Fibroblast of skin of left quadriceps (primary cell): Measurements from ENCODE around the gene NRXN3.

ENCODE experiments used
- DNase-seq, 2 experiments: peaks; one replicate each; pipeline ENCODE4 v3.0.0-alpha.2; 2013; ENCODE audit warnings: low read depth in 2 of 2

NRXN3 gene

DNA sequence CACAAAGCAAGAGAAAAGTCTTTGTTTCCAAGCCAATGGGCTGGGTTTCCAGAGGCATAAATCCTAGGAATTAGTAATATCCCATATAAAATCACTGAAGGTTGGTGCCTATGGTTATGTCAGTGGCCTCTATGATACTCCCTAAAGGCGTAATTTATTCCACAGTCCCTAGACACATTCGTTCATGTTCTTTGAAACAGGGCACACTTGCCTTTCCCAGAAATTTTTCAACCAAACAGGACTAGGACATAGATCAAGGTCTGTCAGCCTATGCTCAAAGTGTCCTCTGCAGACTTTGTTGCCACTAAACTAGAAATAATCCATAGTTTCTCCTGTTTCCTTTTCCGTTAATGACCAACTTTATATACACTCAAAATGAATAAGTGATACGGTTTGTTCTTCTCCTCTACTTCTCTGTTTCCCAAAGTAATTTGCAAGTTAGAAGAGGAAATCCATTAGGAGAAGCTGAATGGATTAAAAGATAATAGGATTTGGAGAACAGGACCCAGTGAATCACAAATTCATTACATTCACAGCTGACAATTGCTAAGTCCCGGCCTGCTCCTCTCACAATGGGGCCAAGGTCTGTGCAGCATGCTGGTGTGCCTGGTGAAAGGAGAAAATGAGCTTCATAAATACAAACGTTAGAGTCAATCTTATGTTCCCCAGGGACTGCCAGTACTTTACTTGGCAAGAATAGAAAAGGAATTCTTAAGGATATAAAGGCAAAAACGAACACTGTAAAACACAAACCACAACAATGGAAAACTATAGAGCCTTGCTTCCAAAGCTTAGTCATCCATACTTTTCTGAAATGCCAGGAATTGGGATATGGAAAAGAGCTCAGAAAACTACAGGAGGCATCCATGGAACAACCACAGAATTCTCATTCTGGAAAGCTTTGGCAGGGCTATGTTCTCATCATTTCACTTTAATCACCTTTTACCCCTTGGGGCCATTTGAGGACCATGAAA lies 966.2 kb downstream of the NRXN3 start:
- peak; percentile 16 to 17 for DNase-seq

DNA sequence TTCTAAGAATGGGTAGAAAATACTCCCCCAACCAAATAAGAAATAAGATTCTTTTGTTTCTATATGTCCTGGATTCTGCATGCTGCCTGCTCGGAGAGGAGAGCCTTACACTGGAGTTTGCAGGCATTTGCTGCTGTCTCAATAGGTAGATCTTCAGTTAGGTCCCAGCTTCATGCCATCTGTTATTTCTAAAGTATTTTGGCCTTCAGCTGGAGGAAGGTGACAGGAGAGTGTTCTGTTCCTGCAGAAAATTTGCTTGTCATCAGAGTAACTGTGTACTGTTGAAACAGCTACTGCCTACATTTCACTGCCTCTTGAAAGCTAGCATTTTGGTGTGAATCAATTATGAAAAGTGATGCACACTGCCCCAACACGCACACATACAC lies 966.9 kb downstream of the NRXN3 start:
- DNase-seq = no peak

DNA sequence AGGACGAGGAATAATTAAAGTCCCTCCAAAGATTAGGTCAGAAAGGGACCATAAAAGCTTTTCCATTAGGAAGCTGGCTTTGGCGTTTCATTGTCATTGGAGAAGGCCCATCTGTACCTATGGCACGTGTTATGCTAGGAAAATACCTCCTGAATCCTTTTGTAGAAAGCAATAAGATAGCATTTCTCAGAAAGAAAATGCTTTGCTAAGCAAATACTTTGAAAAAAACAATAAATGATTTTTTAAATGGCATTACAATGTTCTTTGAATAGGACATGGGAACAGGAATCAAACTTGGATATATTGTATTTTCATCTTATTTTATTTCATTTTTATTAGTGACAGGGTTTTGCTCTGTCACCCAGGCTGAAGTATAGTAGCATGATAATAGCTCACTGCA lies 967.7 kb downstream of the NRXN3 start:
- DNase-seq = no peak

DNA sequence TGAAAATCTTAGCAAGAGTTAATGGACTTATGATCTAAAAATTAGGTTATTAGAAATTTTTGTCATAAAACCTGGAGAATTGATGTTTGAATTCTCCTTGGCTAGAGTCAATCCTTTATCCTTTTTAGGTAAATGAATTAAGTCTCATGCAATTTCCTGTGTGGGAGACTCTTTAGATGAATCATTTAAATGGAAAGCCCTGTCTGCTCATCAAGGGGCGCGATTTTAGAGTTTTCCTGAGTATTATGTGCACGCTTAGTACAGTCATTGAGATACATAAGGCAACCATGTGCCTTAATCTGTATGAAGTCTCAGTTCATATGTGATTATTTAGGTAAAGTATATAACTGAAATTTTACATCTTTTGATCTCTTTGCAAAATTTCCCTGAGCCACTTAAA lies 974.7 kb downstream of the NRXN3 start:
- DNase-seq = peak in 1 of 2 experiments; percentile 5

DNA sequence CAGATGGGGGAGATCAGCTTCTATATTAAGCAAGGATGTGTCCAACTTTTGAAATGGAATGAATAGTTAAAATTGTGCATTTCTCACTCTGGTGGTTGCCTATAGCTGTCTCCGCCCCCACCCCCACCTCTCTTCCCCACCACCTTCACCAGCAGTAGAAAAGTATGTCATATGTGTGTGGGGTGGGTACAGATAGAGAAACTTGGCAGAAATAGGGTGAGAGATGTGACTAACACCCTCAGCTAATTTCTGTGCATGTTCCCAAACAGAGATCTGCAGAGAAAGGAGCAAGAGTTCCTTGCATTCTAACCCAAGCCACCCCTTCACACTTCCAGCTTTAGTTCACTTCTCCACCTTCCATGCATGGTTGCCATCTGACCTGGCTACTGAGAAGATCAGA lies 980.1 kb downstream of the NRXN3 start:
- DNase-seq = no peak

DNA sequence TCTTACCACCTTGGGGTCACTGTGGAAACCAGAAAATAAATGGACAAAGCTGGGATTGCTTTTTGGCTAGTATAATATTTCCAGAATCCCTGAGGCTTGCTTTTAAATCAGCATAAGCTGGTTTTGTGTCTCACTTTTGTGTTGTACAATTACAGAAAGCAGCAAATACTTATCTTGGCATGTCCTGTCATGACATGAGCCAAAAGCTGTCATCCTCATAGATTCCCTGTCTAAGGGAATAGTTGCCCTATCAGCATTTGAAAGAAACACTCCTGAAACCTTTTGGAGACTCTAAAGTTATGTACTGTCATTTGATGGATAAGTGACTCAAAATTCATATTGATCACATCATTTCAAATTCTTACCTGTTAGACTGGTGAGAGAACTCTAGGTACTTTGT lies 987.2 kb downstream of the NRXN3 start:
- DNase-seq = no peak

DNA sequence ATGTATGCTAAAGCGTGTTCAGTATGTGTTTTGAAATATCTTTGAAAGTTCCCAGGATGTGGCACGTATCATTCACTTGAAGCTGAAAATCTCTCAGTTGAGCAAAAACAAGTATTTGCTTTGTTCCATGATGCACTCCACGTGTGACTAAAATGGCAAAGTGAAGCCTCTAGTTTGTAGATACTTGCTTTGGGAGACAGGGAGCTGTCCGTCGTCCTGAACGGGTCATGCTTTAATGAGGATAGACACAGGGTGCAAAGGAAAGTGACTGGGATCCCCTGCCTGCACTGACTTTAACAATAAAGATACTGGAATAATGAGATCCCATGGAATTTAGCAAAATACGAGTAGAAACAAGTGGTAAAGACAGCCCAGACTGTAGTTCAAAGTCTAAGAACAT lies 991.4 kb downstream of the NRXN3 start:
- DNase-seq = peak in 1 of 2 experiments; percentile 5

DNA sequence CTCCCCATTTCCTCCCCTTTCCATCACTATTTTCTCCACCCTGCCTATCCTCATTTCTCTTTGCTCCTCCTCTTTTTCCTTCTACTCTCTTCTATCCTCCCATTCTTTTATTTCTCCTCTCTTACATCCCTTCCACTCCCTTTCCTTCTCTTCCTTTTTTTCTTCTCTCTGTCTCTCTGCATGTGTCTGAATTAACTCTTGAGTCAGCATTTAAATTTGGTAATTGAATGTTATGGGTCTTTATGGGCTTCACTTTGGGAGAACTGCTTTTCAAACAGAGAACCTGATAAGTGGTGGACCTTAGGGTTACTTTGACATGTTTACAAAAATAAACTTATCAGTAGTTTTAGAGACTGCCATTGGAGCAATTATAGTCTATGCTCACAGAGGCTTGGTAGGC lies 992.7 kb downstream of the NRXN3 start:
- no peak for DNase-seq

DNA sequence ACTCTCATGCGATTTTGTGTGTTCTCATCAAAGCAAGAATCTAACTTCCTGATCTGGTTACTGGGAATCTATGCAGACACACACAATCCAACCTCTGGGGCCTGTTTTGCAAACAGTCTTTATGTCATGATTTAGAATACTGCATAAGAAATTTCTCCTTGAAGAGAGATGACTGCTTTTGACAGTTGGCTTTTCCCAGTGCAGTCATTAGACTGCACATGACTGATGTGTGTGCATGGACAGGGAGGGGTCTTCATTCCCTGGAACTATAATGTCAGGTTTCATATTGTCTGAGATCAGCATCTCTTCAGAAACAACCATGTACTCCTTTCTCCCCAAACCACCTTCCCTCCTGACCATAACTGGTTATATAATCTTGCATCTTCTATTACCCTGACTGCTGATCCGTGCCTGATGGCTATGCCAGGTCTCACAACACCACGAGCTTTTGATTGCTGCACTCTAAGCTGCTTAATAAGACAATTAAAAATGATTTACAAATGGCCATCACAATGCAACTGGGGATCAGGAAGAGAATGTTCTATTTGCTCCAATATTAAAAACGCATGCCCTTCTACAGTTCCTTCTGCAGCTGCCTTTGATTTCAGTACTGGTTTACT lies 995.4 kb downstream of the NRXN3 start:
- DNase-seq = no peak

DNA sequence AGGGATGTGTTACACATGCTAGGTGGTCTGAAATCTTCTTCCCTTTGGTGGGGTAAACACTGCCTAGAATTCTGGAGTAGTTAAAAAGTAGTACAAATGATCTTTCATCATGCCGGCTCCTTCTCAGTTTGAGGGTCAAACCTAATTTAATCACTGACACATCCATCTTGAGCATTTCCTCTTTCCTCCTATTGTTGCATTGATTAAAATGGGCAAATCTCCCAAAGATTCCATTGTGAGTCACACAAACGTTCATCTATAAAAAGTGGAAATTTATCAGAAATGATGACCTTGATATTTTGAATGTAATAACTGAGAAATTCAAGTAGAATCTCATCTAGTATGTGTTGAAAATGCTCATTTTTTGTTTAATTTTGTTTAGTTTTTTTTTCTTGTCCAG lies 996.0 kb downstream of the NRXN3 start:
- no peak for DNase-seq

DNA sequence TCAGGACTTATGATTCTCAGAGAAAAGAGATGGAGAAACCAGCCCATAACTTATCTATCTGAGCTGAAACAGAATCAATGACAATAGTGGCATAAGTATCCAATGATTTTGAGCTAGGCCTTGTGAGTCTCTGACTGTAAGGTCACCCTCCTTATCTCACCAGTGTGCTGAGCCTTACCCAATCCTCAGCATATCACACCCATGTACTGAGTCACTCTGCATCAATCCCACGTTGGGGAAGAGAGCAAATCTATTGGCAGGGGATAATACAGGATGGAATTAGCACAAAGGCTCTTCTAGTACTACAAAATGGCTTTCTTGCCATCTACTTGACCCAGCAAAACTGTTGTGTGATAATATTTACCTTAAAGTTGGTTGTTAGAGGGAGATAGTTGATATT lies 997.8 kb downstream of the NRXN3 start:
- no peak for DNase-seq

DNA sequence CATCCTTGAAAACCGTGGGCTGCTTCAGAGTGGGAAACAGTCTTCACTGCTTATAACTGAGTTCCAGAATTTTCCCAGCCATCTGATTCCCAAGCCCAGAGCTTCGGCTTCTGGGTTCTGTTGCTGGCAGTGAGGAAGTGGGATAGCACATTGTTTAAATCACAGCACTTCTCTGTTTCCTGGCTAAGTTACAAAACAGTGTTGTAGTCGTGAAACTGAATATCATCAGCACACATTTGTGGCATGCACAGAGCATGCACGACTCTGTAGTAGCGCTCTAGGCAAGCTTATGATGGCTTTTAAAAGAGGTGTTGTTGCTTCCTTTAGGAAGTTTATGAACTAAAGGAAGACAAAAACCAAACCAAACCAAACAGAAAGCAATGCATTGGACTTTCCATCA lies 1005.5 kb downstream of the NRXN3 start:
- DNase-seq = no peak

DNA sequence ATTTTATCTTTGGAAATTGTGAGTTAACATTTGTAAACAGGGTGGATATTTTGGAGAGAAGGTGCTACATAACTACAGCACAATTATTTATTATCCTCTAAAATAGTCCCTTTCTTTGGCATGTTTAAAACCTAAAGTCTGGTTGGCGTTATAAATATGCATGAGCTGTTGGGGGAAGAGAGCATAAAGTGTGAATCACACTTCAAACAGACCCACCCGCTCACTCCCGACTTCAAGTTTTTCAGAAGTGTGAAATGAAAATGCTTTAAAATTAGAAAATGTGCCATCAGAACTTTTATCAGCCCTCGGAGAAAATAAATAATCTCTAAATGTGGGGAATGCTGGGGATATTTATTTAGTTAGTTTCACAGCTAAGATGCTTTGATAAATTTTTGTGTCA lies 1006.9 kb downstream of the NRXN3 start:
- DNase-seq = no peak

DNA sequence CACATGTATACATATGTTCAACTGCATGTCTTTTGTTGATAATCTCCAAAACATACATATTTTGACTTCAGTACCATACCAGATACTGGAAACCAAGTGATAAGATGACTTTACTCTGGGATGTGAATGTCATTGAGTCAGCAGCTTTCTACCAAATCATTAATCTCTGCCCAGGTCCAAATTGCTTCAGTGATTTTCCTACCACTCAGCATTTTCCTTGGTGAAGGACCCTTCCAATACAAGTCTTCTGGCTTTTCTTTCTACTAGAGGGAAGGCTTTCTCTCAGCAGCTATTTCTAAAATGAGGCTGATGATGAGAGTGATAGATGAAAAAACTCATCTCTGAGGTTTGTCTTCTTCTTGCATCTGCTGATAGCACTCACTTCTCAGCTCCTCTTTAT lies 1008.5 kb downstream of the NRXN3 start:
- DNase-seq = no peak

DNA sequence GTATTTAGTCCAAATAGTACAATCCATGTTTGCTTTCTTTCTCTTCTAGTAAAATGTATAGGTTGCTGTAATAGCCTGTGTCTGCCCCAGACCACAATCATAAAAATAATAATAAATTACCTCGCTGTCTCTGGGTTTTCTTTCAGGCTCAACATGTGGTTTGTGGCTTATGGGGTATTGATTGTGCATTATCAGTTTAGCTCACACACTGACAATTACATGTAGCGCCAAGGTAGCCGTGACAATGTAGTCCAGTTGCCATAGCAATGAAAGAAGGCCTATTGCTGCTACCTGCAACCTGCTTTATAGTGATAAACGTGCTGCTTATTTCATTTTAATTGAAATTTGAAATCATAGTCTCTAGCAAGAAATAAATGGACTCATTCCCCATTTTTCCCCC lies 1009.8 kb downstream of the NRXN3 start:
- no peak for DNase-seq

DNA sequence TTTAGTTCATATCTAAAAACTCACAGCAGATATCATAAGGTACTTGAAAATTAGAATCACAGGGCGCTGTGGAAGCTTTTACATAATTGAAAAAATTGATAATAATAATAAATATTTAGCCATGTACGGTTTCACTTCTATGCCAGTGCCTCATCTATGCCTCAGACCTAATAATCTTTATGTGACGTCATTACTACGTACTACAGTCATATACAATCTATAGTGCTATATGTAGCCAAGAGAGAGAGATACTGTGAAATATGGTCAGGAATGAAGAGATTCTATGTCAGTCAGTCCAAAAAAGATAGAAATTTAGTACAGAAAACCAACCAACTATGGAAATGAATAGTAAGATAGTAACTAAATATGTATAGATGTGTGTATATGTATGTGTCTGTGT lies 1010.5 kb downstream of the NRXN3 start:
- DNase-seq = no peak

DNA sequence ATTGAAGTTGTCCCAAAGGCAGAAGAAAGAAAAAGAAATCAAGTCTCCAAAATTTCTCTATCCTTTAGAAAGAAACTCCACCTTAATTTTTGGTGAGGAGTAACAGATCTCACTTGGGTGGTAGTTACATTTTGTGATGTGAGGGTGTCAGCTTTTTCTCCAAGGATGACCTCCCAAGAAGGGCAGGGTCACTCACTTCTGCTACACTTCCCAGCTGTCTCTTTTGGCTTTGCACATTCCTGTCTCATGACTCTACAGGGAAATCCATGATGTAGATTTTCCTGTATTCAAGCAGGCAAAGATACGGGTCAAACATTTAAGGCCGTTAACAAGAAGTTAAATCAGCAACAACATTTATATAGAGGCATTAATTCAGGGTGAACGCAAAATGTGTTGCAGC lies 1016.4 kb downstream of the NRXN3 start:
- DNase-seq = no peak

DNA sequence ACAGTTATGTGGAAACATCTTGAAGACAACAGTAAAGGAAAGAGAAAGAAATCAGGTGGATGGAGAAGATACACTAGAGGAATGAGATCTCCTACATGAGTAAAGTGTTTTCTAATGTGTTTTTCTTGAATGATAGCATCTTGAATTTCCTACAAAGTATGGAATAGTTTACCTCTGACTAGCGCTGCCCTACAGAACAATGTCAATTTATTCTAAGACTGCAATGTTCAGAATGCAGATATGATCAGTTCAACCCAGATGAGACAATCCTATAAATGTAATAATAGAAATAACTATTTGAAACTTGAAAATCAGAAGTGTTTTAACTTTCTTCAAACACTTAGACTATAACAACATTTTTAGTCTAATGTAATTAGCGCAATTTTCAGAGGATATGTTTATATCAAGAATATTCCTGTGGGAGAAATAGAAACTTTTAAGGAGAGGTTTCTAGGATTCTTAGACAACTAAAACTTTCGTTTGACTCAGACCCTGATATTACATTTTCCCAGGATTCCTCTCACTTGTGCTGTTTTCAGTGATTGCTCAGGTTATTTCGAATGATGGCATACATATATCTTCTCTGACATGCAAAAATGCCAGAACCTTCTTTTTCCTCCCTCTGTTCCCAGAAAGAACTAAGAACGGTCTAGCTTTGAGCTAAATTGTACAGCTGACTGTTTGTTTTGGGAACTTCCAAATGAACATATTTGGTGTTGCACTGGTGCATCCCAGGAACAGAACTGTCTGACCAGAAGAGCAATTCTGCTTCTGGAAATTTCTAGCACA lies 1023.7 kb downstream of the NRXN3 start:
- no peak for DNase-seq

DNA sequence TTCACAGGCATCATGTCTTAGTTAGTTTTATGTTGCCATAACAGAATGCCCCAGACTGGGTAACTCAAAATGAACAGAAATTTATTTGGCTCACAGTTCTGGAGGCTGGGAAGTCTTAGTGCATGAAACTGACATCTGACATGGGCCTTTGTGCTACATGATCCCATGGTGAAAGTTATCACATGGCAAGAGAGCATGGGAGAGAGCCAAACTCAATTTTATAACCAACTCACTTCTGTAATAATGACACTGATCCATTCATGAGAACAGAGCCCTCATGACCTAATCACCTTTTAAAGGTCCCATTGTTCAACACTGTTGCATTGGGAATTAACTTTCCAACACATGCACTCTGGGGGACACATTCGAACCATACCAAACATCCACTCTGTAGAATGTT lies 1026.0 kb downstream of the NRXN3 start:
- no peak for DNase-seq

DNA sequence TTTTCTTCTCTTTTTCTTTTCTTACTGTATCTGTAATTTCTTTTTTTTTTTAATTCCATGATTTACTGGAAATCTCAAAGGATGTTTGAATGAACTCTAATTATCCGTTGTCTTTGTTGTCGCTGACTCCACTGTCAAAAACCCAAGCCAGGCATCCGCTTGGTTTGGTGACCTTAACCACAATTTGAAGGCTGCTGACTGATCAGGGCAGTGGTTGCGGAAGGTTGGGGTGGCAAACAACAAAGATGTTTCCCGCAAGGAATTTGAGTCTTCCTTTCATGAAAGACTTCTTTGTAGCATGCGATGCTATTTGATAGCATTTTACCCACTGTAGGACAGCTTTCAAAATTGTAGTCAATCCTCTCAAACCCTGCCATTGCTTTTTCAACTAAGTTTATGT lies 1027.3 kb downstream of the NRXN3 start:
- DNase-seq = no peak

DNA sequence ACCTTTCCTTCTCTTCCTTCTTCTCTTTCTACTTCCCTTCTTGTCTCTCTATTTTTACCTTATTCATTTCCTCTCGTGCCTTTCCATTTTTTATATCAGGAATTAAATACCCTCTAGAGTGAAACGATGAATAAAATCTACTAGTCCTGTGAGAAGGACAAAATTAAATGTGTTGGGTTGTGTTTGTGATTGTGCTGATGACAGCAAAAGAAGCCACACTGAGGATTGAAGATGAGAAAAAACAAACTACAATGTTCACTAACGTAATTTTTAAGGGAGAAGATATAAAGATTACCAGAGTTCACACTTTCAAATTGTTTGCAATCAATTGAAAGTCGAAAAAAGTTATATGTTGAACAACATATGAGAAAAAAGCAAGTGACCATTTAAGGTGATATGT lies 1029.0 kb downstream of the NRXN3 start:
- DNase-seq = no peak

DNA sequence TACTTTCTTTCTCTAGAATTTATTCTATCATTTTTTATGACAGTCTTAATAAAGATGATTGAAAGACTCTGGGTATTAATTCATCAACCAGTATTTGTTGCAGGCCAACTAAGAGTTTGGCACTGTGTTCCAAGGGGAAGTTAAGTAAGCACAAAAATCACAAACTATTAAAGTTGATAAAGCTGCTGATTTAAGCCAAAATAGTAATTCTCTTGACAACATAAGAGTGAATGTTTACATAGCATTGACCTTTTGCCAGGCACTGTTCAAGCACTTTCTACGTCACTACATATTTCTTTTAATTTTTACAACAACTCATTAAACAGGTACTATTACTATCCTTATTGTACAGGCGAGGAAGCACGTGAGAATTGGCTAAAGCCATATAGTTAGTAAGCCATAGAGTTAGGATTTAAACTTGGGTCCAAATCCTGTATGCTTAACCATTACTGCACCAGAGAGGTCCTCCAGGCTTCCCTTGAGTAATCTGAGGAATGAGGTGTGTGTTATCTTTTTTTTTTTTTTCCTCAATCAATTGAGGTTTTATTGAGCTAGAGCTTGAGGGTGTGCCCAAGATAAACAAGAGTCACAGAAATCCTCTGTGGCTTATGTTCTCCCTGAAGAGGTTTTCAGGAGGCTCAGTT lies 1031.5 kb downstream of the NRXN3 start:
- no peak for DNase-seq
